K562 (cell line): ENCODE results near the gene TENT4B. TPM values are rescaled to one million over a fixed set of nuclear protein-coding genes. Genes with fewer than 3 reads are reported as not detected.
A peak's percentile ranks its signal among the peaks of the same experiment; 100 is the strongest.

ENCODE experiments used
- ATAC-seq: fragments of 200-7000 bp; cut with Tn5 transposase; 3 replicates; pipeline ENCODE4 v1.9.1; 2020; ENCODE audit warnings: moderate library complexity
- BruUV-seq: library from RNA; stranded (reverse); fragments of 400-500 nt; replicated peaks from 2 replicates; lab custom pipeline; 2021; lab: Mats Ljungman, UMichigan
- CTCF ChIA-PET: fragments of 300-600 bp; formaldehyde crosslinking; extraction: SDS; loops from one replicate; lab custom pipeline; 2021; ENCODE audit warnings: low intra/inter-chr PET ratio; lab: Yijun Ruan, JAX
- POLR2A ChIA-PET: fragments of 300-600, 350-650 bp; sonication (Branson Sonifier 250); formaldehyde crosslinking; extraction: SDS; loops from one replicate; lab custom pipeline; 2021; ENCODE audit warnings: antibody characterized with exemption, inconsistent platforms; lab: Yijun Ruan, JAX
- DNase-seq, 4 experiments: peaks; one replicate each; pipeline versions ENCODE4 v3.0.0 to v3.0.0-alpha.2; 2011 to 2018; ENCODE audit warnings: low spot score in 3 of 4, mixed read lengths in 3 of 4; ENCODE audit errors: extremely low read depth in 1 of 4
- FAIRE-seq: peaks from 2 replicates; lab custom pipeline; 2011; peaks lifted over from hg19 to GRCh38; lab: Jason Lieb, UNC
- H2AFZ ChIP-seq: 2 replicates; pipeline ENCODE4 v1.6.0; 2011; ENCODE audit warnings: low read depth, low read length, control low read depth, inconsistent platforms
- H3K27ac ChIP-seq: fragments of 200-600 bp; 3 replicates; pipeline ENCODE4 v1.8.0; 2011; ENCODE audit warnings: low read depth, mild to moderate bottlenecking, control low read depth, inconsistent platforms, low read length, moderate library complexity, mixed read lengths; ENCODE audit errors: extremely low read depth
- H3K27me3 ChIP-seq, 2 experiments: fragments of 300-600 bp in 1 of 2; 2 replicates in 1 of 2; 3 replicates in 1 of 2; pipeline versions ENCODE4 v1.6.0 to v1.8.0; 2011; ENCODE audit warnings: inconsistent platforms in 2 of 2, low read length in 2 of 2, mild to moderate bottlenecking in 1 of 2, mixed read lengths in 1 of 2, moderate library complexity in 1 of 2; ENCODE audit not compliant: control insufficient read depth in 2 of 2, insufficient read depth in 2 of 2
- H3K36me3 ChIP-seq: fragments of 300-600 bp; 3 replicates; pipeline ENCODE4 v1.8.0; 2011; ENCODE audit warnings: mild to moderate bottlenecking, low read length, inconsistent platforms; ENCODE audit not compliant: control insufficient read depth, insufficient read depth
- H3K4me1 ChIP-seq, 2 experiments: fragments of 200-600 bp in 1 of 2; replicated peaks in 1 of 2; 2 replicates in 1 of 2; 3 replicates in 1 of 2; pipeline versions ENCODE4 v1.5.1 to v1.8.0; 2011; ENCODE audit warnings: inconsistent platforms in 2 of 2, low read length in 2 of 2, mild to moderate bottlenecking in 1 of 2, mixed read lengths in 1 of 2, moderate library complexity in 1 of 2; ENCODE audit not compliant: control insufficient read depth in 2 of 2, insufficient read depth in 2 of 2
- H3K4me2 ChIP-seq: 2 replicates; pipeline ENCODE4 v1.6.1; 2011; ENCODE audit warnings: low read length, control low read depth, inconsistent platforms, mixed read lengths; ENCODE audit not compliant: insufficient read depth
- H3K4me3 ChIP-seq: fragments of 200-600 bp; sonication (generic), shearing (Covaris generic); 2 replicates; pipeline ENCODE4 v1.5.1; 2016; ENCODE audit warnings: control low read depth, inconsistent platforms
- H3K79me2 ChIP-seq: fragments of 200-600 bp; 3 replicates; pipeline ENCODE4 v1.8.0; 2011; ENCODE audit warnings: low read length, inconsistent platforms; ENCODE audit not compliant: control insufficient read depth, insufficient read depth
- H3K9ac ChIP-seq, 2 experiments: 2 replicates each; pipeline versions ENCODE4 v1.6.0 to v1.6.1; 2011; ENCODE audit warnings: low read depth in 2 of 2, low read length in 2 of 2, control low read depth in 1 of 2, inconsistent platforms in 1 of 2, mild to moderate bottlenecking in 1 of 2, mixed read lengths in 1 of 2; ENCODE audit not compliant: insufficient read depth in 1 of 2
- H3K9me1 ChIP-seq: one replicate; pipeline ENCODE4 v1.6.0; 2011; ENCODE audit warnings: inconsistent platforms, mild to moderate bottlenecking, low read length, moderate library complexity; ENCODE audit not compliant: control insufficient read depth, insufficient read depth
- H3K9me3 ChIP-seq: replicated peaks from 2 replicates; pipeline ENCODE4 v1.5.1; 2011; ENCODE audit warnings: low read depth, low read length, inconsistent platforms; ENCODE audit not compliant: control insufficient read depth, insufficient read depth
- H4K20me1 ChIP-seq: replicated peaks from 2 replicates; pipeline ENCODE4 v1.6.1; 2011; ENCODE audit warnings: low read length, inconsistent platforms, mixed read lengths; ENCODE audit not compliant: control insufficient read depth, insufficient read depth
- EHMT2 ChIP-seq: fragments of 450-650 bp; IDR thresholded peaks from 2 replicates; pipeline ENCODE4 v1.6.1; 2018; ENCODE audit warnings: antibody characterized with exemption
- FIP1L1 ChIP-seq: fragments of 200-400 bp; formaldehyde crosslinking; IDR thresholded peaks from 2 replicates; pipeline ENCODE4 v1.6.1; 2018; ENCODE audit warnings: mild to moderate bottlenecking, low read depth, low read length; ENCODE audit not compliant: poor library complexity, severe bottlenecking
- PCBP2 ChIP-seq: fragments of 200-400 bp; formaldehyde crosslinking; IDR thresholded peaks from 2 replicates; pipeline ENCODE4 v1.6.1; 2018; ENCODE audit warnings: low read length, low read depth, mild to moderate bottlenecking, moderate library complexity; ENCODE audit not compliant: poor library complexity, severe bottlenecking
- PTBP1 ChIP-seq: fragments of 200-400 bp; formaldehyde crosslinking; IDR thresholded peaks from 2 replicates; pipeline ENCODE4 v1.6.1; 2017; ENCODE audit warnings: low read depth, low read length
- SAFB ChIP-seq: fragments of 200-400 bp; formaldehyde crosslinking; IDR thresholded peaks from 2 replicates; pipeline ENCODE4 v1.6.1; 2017; ENCODE audit warnings: low read depth, low read length, borderline replicate concordance
- ZBED1 ChIP-seq: IDR thresholded peaks from 2 replicates; pipeline ENCODE4 v1.6.1; 2014
- ZKSCAN3 ChIP-seq: fragments of 250-450 bp; sonication (Bioruptor Pico); IDR thresholded peaks from 2 replicates; pipeline ENCODE4 v1.4.0; 2020
- WGBS: fragments of 100-300 bp; shearing (Covaris generic); methylation state at CpG from one replicate; pipeline ENCODE4 v1.1.6; 2016; ENCODE audit warnings: low coverage, mixed read lengths; ENCODE audit not compliant: insufficient coverage; ENCODE audit errors: missing lambda C conversion rate; 5-methylcytosine and 5-hydroxymethylcytosine counted together
- in situ Hi-C: fragments of 300-500 bp; cut with MboI; formaldehyde crosslinking; loops from 4 replicates; pipeline ENCODE4 v1.15.0; 2018; ENCODE audit warnings: inconsistent platforms, mixed read lengths
- intact Hi-C: fragments of 100-400 bp; cut with micrococcal nuclease; formaldehyde crosslinking; loops from 2 replicates; pipeline ENCODE4 v1.14.2; 2022
- polyA plus RNA-seq, 8 experiments: library from polyadenylated mRNA; depleted of rRNA in 4 of 8; stranded (reverse) in 5 of 8; unstranded in 3 of 8; fragments of >200 nt; fragmentation: Nextera tagmentation in 2 of 8; fragmentation: Illumina TruSeq in 1 of 8; extraction: Ambion mirVana in 2 of 8; extraction: Trizol in 1 of 8; gene quantifications; 2 replicates each; pipeline versions ENCODE4 v1.2.1 to v1.2.3, GENCODE V29; 2011 to 2014; ENCODE audit warnings: inconsistent platforms in 1 of 8, missing spikeins in 1 of 8
- total RNA-seq, 7 experiments: library from RNA; depleted of rRNA in 6 of 7; stranded (reverse); fragments of >200 nt in 6 of 7; fragmentation: Illumina TruSeq in 2 of 7; extraction: Trizol in 2 of 7; gene quantifications; 2 replicates each; pipeline versions ENCODE4 v1.2.1 to v1.2.3, GENCODE V29; 2011 to 2021; ENCODE audit warnings: low replicate concordance in 1 of 7
- TF ChIP-seq, protein P1 (sequence below): sonication (generic); formaldehyde crosslinking; IDR thresholded peaks from 2 replicates; pipeline ENCODE4 v1.8.0; 2023; ENCODE audit warnings: missing genetic modification reagents, mild to moderate bottlenecking, borderline replicate concordance
- TF ChIP-seq, protein P2 (sequence below): fragments of 250-450 bp; sonication (Bioruptor Pico); IDR thresholded peaks from 2 replicates; pipeline ENCODE4 v1.4.0; 2020; ENCODE audit warnings: mild to moderate bottlenecking, moderate library complexity, borderline replicate concordance
- TF ChIP-seq, protein P3 (sequence below): IDR thresholded peaks from 2 replicates; pipeline ENCODE4 v1.6.1; 2016; ENCODE audit warnings: missing genetic modification characterization, missing compliant biosample characterization

The TENT4B gene
- total and polyA plus RNA-seq, 9 of the 15 experiments (the other 6 are each of a cell fraction or from before 2014, with no cell fraction given): 5.2 to 8.4 (median 7.0) TPM

DNA sequence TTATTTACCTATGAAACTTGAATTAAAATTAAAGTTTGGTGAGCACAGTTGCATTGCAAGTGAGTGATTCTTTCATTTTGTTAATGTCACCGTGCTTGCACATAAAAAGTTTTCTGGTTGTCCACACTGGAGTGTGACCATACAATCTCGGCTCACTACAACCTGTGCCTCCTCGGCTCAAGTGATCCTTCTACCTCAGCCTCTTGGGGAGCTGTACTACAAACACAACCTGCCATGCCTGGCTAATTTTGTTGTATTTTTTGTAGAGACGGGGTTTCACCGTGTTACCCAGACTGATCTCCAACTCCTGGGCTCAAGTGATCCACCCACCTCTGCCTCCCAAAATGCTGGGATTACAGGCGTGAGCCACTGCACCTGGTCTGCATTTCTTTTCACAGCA lies 63.1 kb downstream of the TENT4B start (continued):
- TF ChIP-seq, protein P1, sequence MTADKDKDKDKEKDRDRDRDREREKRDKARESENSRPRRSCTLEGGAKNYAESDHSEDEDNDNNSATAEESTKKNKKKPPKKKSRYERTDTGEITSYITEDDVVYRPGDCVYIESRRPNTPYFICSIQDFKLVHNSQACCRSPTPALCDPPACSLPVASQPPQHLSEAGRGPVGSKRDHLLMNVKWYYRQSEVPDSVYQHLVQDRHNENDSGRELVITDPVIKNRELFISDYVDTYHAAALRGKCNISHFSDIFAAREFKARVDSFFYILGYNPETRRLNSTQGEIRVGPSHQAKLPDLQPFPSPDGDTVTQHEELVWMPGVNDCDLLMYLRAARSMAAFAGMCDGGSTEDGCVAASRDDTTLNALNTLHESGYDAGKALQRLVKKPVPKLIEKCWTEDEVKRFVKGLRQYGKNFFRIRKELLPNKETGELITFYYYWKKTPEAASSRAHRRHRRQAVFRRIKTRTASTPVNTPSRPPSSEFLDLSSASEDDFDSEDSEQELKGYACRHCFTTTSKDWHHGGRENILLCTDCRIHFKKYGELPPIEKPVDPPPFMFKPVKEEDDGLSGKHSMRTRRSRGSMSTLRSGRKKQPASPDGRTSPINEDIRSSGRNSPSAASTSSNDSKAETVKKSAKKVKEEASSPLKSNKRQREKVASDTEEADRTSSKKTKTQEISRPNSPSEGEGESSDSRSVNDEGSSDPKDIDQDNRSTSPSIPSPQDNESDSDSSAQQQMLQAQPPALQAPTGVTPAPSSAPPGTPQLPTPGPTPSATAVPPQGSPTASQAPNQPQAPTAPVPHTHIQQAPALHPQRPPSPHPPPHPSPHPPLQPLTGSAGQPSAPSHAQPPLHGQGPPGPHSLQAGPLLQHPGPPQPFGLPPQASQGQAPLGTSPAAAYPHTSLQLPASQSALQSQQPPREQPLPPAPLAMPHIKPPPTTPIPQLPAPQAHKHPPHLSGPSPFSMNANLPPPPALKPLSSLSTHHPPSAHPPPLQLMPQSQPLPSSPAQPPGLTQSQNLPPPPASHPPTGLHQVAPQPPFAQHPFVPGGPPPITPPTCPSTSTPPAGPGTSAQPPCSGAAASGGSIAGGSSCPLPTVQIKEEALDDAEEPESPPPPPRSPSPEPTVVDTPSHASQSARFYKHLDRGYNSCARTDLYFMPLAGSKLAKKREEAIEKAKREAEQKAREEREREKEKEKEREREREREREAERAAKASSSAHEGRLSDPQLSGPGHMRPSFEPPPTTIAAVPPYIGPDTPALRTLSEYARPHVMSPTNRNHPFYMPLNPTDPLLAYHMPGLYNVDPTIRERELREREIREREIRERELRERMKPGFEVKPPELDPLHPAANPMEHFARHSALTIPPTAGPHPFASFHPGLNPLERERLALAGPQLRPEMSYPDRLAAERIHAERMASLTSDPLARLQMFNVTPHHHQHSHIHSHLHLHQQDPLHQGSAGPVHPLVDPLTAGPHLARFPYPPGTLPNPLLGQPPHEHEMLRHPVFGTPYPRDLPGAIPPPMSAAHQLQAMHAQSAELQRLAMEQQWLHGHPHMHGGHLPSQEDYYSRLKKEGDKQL (CRISPR knock-in tag): no peak
- no peak for TF ChIP-seq PTBP1

DNA sequence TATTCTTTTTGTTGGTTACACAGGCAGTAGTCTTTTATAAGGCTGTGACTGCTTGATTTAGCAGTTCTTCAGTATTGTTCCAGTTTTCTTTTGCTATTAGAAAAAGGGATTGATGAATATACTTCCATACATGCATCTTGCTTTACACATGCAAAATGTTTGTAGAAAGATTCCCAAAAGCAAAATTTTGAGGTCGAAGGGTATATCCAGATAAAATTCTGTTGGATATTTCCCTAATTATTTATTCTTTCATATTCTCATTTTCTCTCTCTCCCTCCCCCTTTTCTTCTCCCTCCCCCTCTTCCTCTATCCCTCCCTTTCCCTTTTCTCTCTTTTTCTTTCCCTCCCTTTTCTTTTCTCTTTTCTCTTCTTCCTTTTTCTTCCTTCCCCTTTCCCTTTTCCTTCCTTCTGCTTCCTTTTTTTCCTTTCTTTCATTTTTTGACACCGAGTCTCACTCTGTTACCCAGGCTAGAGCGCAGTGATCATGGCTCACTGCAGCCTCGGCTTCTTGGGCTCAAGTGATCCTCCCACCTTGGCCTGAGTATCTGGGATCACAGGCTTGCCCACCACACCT lies 66.4 kb downstream of the TENT4B start:
- intact Hi-C loops: no loop called here
- WGBS: 78% methylated on average over 3 of the region's 4 CpGs
- no peak overlapping the region for H3K9ac ChIP-seq
- no peaks in the 10 kb centered on the region for H3K4me1 ChIP-seq
- H3K79me2 ChIP-seq: no peaks in the 10 kb centered on the region
- H3K27me3 ChIP-seq: no peaks in the 10 kb centered on the region
- no peaks in the 10 kb centered on the region for H3K9me3 ChIP-seq
- CTCF ChIA-PET: no interaction called here
- in situ Hi-C loops: loop anchor here (10.0 to 25.0 kb wide), 2 partner anchors 135 to 293 kb away; no protein-coding TSS in a partner anchor
- no peak overlapping the region for H3K27ac ChIP-seq
- peaks cover 61% of the 10 kb centered on the region; the same call in 2 of the 3 replicates for H3K36me3 ChIP-seq
- ATAC-seq (no peak), DNase-seq (no peak), FAIRE-seq (no peak)
- H2AFZ ChIP-seq: no peak overlapping the region
- H3K4me3 ChIP-seq: no peak overlapping the region
- H3K9me1 ChIP-seq: no peaks in the 10 kb centered on the region
- H3K4me2 ChIP-seq: no peak overlapping the region
- H4K20me1 ChIP-seq: no peaks in the 10 kb centered on the region
- POLR2A ChIA-PET: no interaction called here
- no TSS peak for BruUV-seq
- TF ChIP-seq ZKSCAN3 (CRISPR knock-in tag) (no peak), PCBP2 (peak; percentile 82), SAFB (no peak), EHMT2 (no peak), FIP1L1 (no peak), ZBED1 (no peak)
- TF ChIP-seq, protein P2, sequence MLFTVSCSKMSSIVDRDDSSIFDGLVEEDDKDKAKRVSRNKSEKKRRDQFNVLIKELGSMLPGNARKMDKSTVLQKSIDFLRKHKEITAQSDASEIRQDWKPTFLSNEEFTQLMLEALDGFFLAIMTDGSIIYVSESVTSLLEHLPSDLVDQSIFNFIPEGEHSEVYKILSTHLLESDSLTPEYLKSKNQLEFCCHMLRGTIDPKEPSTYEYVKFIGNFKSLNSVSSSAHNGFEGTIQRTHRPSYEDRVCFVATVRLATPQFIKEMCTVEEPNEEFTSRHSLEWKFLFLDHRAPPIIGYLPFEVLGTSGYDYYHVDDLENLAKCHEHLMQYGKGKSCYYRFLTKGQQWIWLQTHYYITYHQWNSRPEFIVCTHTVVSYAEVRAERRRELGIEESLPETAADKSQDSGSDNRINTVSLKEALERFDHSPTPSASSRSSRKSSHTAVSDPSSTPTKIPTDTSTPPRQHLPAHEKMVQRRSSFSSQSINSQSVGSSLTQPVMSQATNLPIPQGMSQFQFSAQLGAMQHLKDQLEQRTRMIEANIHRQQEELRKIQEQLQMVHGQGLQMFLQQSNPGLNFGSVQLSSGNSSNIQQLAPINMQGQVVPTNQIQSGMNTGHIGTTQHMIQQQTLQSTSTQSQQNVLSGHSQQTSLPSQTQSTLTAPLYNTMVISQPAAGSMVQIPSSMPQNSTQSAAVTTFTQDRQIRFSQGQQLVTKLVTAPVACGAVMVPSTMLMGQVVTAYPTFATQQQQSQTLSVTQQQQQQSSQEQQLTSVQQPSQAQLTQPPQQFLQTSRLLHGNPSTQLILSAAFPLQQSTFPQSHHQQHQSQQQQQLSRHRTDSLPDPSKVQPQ (CRISPR knock-in tag): no peak
- TF ChIP-seq, protein P3, sequence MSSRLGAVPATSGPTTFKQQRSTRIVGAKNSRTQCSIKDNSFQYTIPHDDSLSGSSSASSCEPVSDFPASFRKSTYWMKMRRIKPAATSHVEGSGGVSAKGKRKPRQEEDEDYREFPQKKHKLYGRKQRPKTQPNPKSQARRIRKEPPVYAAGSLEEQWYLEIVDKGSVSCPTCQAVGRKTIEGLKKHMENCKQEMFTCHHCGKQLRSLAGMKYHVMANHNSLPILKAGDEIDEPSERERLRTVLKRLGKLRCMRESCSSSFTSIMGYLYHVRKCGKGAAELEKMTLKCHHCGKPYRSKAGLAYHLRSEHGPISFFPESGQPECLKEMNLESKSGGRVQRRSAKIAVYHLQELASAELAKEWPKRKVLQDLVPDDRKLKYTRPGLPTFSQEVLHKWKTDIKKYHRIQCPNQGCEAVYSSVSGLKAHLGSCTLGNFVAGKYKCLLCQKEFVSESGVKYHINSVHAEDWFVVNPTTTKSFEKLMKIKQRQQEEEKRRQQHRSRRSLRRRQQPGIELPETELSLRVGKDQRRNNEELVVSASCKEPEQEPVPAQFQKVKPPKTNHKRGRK (tag): peak; percentile 77
